RWPE1 (cell line): ENCODE results near the gene PLSCR3.

Experiments
- CTCF ChIA-PET: fragments of 350-600 bp; sonication (Branson Sonifier 250); formaldehyde crosslinking; extraction: SDS; loops from one replicate; lab custom pipeline; 2021; lab: Yijun Ruan, JAX
- POLR2A ChIA-PET: fragments of 400-600 bp; formaldehyde crosslinking; extraction: SDS; loops from one replicate; lab custom pipeline; 2020; ENCODE audit warnings: antibody characterized with exemption; ENCODE audit not compliant: low non-redundant PET; lab: Yijun Ruan, JAX
- DNase-seq: peaks from one replicate; pipeline ENCODE4 v3.0.0; 2012; ENCODE audit warnings: low spot score
- H3K27ac ChIP-seq: fragments of 450-650 bp; 2 replicates; pipeline ENCODE4 v1.5.1; 2017
- TF ChIP-seq, protein P1 (sequence below): fragments of 450-650 bp; conservative IDR thresholded peaks from 2 replicates; pipeline ENCODE4 v1.5.1; 2017; ENCODE audit warnings: low read depth, mild to moderate bottlenecking

PLSCR3 gene

GRCh38 chr17:7415784-7416183 is 21.5 kb upstream of the PLSCR3 start:
- CTCF ChIA-PET, result no interaction called here
- DNase-seq, result no peak
- POLR2A ChIA-PET, result no interaction called here
- TF ChIP-seq, protein P1, sequence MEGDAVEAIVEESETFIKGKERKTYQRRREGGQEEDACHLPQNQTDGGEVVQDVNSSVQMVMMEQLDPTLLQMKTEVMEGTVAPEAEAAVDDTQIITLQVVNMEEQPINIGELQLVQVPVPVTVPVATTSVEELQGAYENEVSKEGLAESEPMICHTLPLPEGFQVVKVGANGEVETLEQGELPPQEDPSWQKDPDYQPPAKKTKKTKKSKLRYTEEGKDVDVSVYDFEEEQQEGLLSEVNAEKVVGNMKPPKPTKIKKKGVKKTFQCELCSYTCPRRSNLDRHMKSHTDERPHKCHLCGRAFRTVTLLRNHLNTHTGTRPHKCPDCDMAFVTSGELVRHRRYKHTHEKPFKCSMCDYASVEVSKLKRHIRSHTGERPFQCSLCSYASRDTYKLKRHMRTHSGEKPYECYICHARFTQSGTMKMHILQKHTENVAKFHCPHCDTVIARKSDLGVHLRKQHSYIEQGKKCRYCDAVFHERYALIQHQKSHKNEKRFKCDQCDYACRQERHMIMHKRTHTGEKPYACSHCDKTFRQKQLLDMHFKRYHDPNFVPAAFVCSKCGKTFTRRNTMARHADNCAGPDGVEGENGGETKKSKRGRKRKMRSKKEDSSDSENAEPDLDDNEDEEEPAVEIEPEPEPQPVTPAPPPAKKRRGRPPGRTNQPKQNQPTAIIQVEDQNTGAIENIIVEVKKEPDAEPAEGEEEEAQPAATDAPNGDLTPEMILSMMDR, result no peak
- peak overlapping the region; percentile 34 for H3K27ac ChIP-seq

- ChIA-PET POLR2A (no interaction called here), CTCF (no interaction called here)
Observed at GRCh38 chr17:7414837-7415236, 20.5 kb upstream of the PLSCR3 start.

GRCh38 chr17:7413346-7413985 is 19.1 kb upstream of the PLSCR3 start:
- ChIA-PET POLR2A (interaction anchor here (1.0 kb wide), 1 partner anchor 84 kb away, joined by 3 read pairs; the partner anchor contains the start of gene NEURL4), CTCF (interaction anchor here (0.8 to 1.1 kb wide), 2 partner anchors 24 to 78 kb away, joined by 4 to 5 read pairs; no protein-coding TSS in a partner anchor)
- peak overlapping the region; percentile 24 for H3K27ac ChIP-seq
- TF ChIP-seq, protein P1, result no peak
- DNase-seq, result no peak

More at GRCh38 chr17:7414837-7415236, 20.5 kb upstream of the PLSCR3 start:
- H3K27ac ChIP-seq, result 0 out of 2 replicates have a peak overlapping the region, but pooled peaks have one; percentile 3
- TF ChIP-seq, protein P1, result no peak
- no peak for DNase-seq

GRCh38 chr17:7411427-7411750 is 17.1 kb upstream of the PLSCR3 start:
- ChIA-PET CTCF (no interaction called here), POLR2A (no interaction called here)
- no peak overlapping the region for H3K27ac ChIP-seq
- TF ChIP-seq, protein P1, result no peak
- no peak for DNase-seq

- TF ChIP-seq, protein P1, result no peak
- no peak for DNase-seq
- ChIA-PET POLR2A (no interaction called here), CTCF (interaction anchor here (0.6 kb wide), 1 partner anchor 149 kb away, joined by 3 read pairs; no protein-coding TSS in a partner anchor)
- H3K27ac ChIP-seq, result no peak overlapping the region
Observed at GRCh38 chr17:7410634-7411426, 16.5 kb upstream of the PLSCR3 start.

- TF ChIP-seq, protein P1, result no peak
- peak overlapping the region; percentile 26 for H3K27ac ChIP-seq
- ChIA-PET POLR2A (no interaction called here), CTCF (no interaction called here)
- DNase-seq, result no peak
Observed at GRCh38 chr17:7409716-7410115, 15.4 kb upstream of the PLSCR3 start.
